Stimulated activated naive B cell treated with anti-CD40 and anti-IgM and Interleukin-4, amounts not matched to agents 10 μg/mL and 1 μg/mL and 100 μg/mL, for 72 hours (primary cell): Measurements from ENCODE around the gene NRP2.

Experiments
- ATAC-seq, 2 donors: fragments of 150-1000 bp; cut with Tn5 transposase; replicated peaks; 2 replicates each; pipeline ENCODE4 v1.10.0; 2021; ENCODE audit warnings: moderate library complexity in 1 of 2
- DNase-seq: peaks from one replicate; pipeline ENCODE4 v3.0.0; 2021
- H3K27ac Mint-ChIP-seq: one replicate; pipeline ENCODE4 v1.8.0; 2022; ENCODE audit warnings: mild to moderate bottlenecking, mixed read lengths
- H3K27me3 Mint-ChIP-seq, 2 donors: one replicate each; pipeline ENCODE4 v1.8.0; 2022; ENCODE audit warnings: mixed read lengths in 2 of 2
- H3K36me3 Mint-ChIP-seq, 2 donors: one replicate each; pipeline ENCODE4 v1.8.0; 2022; ENCODE audit warnings: mixed read lengths in 2 of 2, mild to moderate bottlenecking in 1 of 2
- H3K4me1 Mint-ChIP-seq, 2 donors: one replicate each; pipeline ENCODE4 v1.8.0; 2022; ENCODE audit warnings: mixed read lengths in 2 of 2, mild to moderate bottlenecking in 1 of 2
- H3K4me3 Mint-ChIP-seq, 2 donors: one replicate each; pipeline ENCODE4 v1.8.0; 2022; ENCODE audit warnings: mild to moderate bottlenecking in 2 of 2, mixed read lengths in 2 of 2, moderate library complexity in 1 of 2
- H3K9me3 Mint-ChIP-seq, 2 donors: one replicate each; pipeline ENCODE4 v1.8.0; 2022; ENCODE audit warnings: mixed read lengths in 2 of 2, mild to moderate bottlenecking in 1 of 2

The NRP2 gene

DNA sequence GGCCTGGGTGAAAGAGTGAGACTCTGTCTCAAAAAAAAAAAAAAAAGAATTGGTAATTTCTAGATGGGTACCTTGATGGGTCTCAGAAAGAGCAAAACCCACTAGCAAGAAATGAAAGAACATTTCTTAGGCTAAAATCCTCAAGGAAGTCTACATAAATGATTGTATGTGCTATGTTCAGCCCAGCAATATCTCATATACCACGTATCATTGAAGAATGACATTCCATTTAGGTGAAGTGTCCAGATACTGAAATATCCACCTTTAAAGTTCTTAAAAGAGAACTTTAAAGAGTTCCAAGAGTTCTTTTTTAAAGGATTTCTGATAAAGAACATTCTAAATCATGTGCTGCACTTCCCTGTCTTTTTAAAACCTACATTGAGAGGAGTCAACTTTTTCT lies 19.2 kb downstream of the NRP2 start:
- Mint-ChIP-seq H3K36me3 (peaks cover 0 to 8% of the 10 kb centered on the region in 2 donors), H3K27me3 (no peaks in the 10 kb centered on the region), H3K9me3 (no peaks in the 10 kb centered on the region), H3K4me1 (peaks cover 31 to 46% of the 10 kb centered on the region in 2 donors), H3K27ac (peak overlapping the region; percentile 51), H3K4me3 (no peak overlapping the region)
- DNase-seq (no peak), ATAC-seq (no peak)

DNA sequence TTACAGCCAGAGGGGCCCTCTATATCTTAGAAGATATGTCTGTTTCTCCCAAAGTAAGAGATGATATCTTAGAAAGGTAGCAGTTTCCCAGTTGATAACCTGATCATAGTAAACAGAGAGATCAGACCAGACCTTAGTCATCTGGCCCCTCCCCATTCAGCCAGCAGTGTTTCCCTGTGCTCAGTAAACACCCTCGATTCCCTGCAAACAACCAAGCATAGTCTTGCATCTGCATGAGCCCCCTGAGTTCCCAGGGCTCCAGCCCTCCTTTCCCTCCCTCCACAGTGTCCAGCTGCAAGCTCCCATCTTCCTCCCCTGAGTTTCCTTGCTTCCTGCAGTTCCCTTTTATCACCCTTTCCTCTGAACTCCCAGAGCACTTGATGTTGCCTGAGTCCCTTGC lies 20.3 kb downstream of the NRP2 start:
- H3K4me1 Mint-ChIP-seq = peaks cover 40 to 52% of the 10 kb centered on the region in 2 donors
- H3K9me3 Mint-ChIP-seq = no peaks in the 10 kb centered on the region
- no peak overlapping the region for H3K27ac Mint-ChIP-seq
- peaks cover 0 to 4% of the 10 kb centered on the region in 2 donors for H3K36me3 Mint-ChIP-seq
- ATAC-seq = no peak
- no peak overlapping the region for H3K4me3 Mint-ChIP-seq
- no peak for DNase-seq
- H3K27me3 Mint-ChIP-seq = no peaks in the 10 kb centered on the region

DNA sequence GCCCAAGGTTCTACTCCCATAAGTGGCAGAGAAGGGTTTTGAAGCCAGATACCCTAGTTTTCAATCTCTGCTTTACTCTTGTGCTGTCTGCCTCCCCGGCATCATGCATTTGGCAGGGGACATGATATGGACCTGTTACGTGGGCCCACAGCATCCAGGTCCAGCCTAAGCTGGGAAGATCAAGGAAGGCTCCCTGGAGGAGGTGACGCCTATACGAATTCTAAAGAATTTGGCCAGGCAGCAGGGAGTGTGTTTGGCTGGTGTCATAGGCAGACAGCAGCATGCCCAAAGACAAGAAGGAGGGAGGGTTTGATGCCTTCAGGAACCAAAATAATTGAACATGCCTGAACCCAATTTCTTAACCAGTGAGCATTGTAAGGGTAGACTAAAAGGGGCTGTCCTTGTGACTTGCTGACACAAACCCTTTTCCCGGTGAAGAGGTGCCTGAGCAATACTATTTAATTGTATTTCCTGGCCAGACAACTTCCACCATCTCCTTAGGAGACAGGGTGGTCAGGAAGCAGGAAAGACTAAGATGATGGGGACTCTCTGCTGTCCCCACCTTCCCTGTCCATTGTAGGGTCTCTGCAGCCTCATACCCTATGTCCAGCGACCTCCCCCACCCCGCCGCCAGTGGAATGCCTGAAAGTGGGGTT lies 21.3 kb downstream of the NRP2 start:
- peaks cover 50 to 62% of the 10 kb centered on the region in 2 donors for H3K4me1 Mint-ChIP-seq
- no peak overlapping the region for H3K27ac Mint-ChIP-seq
- DNase-seq (no peak), ATAC-seq (no peak)
- H3K9me3 Mint-ChIP-seq = no peaks in the 10 kb centered on the region
- H3K4me3 Mint-ChIP-seq = no peak overlapping the region
- H3K36me3 Mint-ChIP-seq = peaks cover 0 to 4% of the 10 kb centered on the region in 2 donors
- no peaks in the 10 kb centered on the region for H3K27me3 Mint-ChIP-seq

DNA sequence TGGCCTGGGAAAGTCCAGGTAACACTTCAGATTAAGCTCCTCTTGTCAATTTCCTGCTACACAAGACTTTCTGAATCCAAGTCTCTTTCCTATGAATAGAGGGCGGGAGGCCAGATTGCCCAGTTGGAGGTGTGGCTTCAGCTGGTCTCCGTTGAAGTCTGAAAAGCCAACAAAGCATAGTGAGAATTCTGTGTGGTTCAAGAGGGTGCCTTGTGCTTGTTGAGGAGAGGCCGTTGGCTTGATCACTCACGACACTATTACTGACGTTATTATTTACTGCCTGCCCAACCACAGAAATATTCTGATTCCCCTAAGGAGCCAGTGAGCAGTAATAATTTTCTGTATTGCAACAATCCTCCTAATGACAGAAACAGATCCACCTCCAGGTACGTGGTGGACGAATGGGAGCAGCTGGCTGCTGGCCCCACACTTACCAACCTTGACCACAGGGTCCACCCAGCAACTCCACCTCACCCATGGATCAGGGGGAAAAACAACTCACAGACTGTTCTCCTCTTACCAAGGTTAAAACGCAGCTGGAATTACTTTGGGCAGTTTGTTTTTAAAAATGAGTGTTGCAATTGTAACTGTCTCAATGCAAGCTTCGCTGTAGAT lies 21.9 kb downstream of the NRP2 start:
- DNase-seq = no peak
- Mint-ChIP-seq H3K36me3 (peaks cover 0 to 4% of the 10 kb centered on the region in 2 donors), H3K27me3 (no peaks in the 10 kb centered on the region), H3K4me3 (no peak overlapping the region), H3K4me1 (peaks cover 50 to 64% of the 10 kb centered on the region in 2 donors), H3K27ac (peak overlapping the region; percentile 52), H3K9me3 (no peaks in the 10 kb centered on the region)
- no peak for ATAC-seq

DNA sequence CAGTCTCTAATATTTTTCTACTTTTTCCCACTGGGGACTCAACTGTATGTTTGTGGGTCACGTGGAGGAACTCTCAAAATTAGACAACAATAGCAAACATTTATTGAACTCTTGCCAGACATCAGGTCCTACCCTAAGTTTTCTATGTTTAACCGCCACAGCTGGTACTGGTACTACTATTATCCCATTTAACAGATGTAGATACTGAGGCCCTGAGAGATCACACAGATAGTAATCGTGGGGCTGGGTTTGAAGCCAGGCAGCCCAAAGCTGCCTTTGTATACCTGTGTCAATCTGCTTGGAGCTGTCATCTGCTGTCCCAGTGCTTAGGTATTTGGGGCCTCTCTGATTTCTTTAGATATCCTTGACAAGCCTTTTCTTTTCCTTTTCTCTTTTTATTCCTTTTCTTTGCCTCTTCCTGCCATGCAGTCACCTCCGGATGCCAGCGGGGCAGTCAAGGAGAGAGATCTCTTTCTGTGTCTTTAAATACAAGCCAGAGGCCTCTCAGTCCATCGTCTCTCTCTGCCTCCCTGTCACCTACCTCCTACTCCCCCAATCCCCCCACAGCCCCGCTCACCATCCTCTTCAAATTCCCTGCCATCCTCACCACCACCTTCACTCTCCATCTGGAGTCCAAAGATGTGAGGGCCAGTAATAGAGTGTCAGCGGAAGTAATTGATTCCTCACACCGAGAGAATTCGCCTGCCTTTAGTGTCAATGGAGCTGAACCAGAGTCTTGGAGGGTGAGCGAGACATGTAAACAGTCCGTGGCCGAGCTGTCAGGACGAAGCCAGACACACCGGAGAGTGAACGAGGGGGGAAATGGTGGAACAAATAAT lies 23.4 kb downstream of the NRP2 start:
- H3K9me3 Mint-ChIP-seq = no peaks in the 10 kb centered on the region
- DNase-seq = no peak
- no peak for ATAC-seq
- peak overlapping the region; percentile 89 for H3K27ac Mint-ChIP-seq
- H3K4me1 Mint-ChIP-seq = peaks cover 40 to 58% of the 10 kb centered on the region in 2 donors
- H3K4me3 Mint-ChIP-seq = peak overlapping the region; percentile 3 to 67
- H3K36me3 Mint-ChIP-seq = peaks cover 1 to 4% of the 10 kb centered on the region in 2 donors
- no peaks in the 10 kb centered on the region for H3K27me3 Mint-ChIP-seq

DNA sequence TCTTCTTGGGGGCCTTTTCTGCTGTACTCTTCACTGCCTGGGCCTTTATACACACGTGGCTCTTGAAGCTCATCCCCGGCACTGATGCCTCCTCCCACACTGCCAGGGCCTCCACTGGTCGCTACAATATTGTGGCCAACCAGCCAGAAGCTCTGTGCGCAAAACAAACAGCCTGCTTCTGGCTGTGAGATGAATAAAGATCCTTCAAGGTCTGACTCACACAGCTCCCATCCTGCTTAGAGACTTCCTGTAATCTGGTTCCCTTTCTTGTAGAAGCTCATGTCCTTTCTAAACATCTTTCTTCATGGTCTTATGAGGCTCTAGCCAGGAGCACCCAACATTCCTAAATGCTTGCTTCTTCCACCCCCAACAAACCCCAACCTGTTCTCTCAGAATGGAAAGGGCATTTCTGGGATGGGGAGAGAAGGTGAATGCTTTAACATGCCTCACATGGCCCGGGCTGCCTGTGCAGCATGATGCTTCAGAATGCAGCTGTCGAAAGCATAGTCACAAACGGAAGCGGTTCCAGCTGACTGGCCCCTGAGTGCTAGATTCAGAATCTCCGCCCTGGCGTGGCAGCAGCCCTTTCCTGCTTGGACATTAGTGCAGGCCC lies 24.6 kb downstream of the NRP2 start:
- H3K4me1 Mint-ChIP-seq = peaks cover 49 to 67% of the 10 kb centered on the region in 2 donors
- H3K4me3 Mint-ChIP-seq = peak overlapping the region; percentile 45 to 65
- ATAC-seq = peak; percentile 98
- peaks cover 0 to 2% of the 10 kb centered on the region in 2 donors for H3K9me3 Mint-ChIP-seq
- peak; percentile 78 for DNase-seq
- no peaks in the 10 kb centered on the region for H3K27me3 Mint-ChIP-seq
- H3K36me3 Mint-ChIP-seq = peaks cover 1 to 4% of the 10 kb centered on the region in 2 donors
- peak overlapping the region; percentile 98 for H3K27ac Mint-ChIP-seq

DNA sequence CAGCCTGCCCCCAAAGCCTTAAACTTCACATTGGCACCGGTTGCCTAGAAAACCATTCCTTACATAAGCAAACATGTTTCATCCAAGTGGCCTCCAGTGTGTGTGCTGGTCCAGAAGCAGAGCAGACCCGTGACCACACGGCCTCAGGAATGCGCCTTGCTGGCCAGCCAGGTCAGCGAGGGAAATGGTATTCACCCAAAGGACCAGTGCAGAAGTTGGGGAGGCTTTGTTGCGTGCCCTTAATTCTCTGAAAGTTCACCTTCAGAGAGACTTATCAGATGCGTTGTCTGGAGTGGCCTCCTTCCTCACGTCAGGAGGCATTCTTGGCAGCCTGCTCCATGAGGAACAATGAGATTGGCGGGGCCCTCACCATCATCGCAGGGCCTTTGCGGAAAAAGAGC lies 25.9 kb downstream of the NRP2 start:
- Mint-ChIP-seq H3K27ac (no peak overlapping the region), H3K27me3 (no peaks in the 10 kb centered on the region), H3K4me3 (no peak overlapping the region), H3K9me3 (peaks cover 0 to 2% of the 10 kb centered on the region in 2 donors), H3K36me3 (peaks cover 1 to 4% of the 10 kb centered on the region in 2 donors), H3K4me1 (peaks cover 50 to 70% of the 10 kb centered on the region in 2 donors)
- no peak for ATAC-seq
- DNase-seq = no peak

DNA sequence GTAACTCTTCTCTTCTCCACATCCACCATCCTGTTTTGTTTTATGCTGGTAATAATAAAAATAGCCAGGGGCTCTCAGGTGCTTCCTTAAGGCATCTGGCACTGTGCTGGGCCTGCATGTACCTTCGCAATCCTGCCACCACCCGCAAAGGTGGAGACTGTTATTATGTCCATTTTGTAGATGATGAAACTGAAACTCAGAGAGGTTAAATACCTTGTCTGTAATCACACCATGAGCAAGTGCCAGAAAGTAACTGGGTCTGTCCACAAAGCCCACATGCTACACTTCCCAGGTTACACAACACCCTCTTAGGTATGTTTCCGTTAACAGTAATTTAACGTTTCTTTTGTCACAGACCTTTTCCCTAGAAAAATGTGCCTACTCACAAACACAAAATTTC lies 27.0 kb downstream of the NRP2 start:
- H3K4me3 Mint-ChIP-seq = no peak overlapping the region
- H3K4me1 Mint-ChIP-seq = peaks cover 55 to 74% of the 10 kb centered on the region in 2 donors
- H3K9me3 Mint-ChIP-seq = peaks cover 0 to 2% of the 10 kb centered on the region in 2 donors
- ATAC-seq (no peak), DNase-seq (no peak)
- H3K27ac Mint-ChIP-seq = peak overlapping the region; percentile 62
- H3K36me3 Mint-ChIP-seq = peaks cover 1 to 4% of the 10 kb centered on the region in 2 donors
- H3K27me3 Mint-ChIP-seq = no peaks in the 10 kb centered on the region

DNA sequence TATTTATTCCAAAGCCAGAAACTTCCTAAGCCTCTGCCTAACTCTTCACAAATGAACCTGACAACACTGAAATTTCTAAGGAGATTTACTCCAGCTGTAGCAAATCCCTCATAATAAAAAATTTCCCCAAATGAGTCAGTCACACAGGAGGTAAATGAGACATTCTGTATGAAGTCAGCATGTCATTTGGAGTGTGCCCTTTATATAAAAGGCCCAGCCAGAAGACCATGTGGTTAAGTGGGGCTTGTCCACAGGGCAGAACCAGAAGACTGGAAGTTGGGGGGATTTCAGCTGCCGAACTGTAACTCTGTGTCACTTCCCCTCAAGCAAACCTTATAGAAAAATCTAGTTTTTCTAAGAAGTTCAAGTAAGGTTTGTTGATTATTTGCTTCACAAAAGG lies 30.2 kb downstream of the NRP2 start:
- peak overlapping the region; percentile 69 for H3K27ac Mint-ChIP-seq
- peak; percentile 80 to 81 for ATAC-seq
- H3K4me3 Mint-ChIP-seq = peak overlapping the region; percentile 16 to 25
- peak; percentile 47 for DNase-seq
- peaks cover 1 to 2% of the 10 kb centered on the region in 2 donors for H3K36me3 Mint-ChIP-seq
- no peaks in the 10 kb centered on the region for H3K27me3 Mint-ChIP-seq
- peaks cover 50 to 75% of the 10 kb centered on the region in 2 donors for H3K4me1 Mint-ChIP-seq
- peaks cover 0 to 2% of the 10 kb centered on the region in 2 donors for H3K9me3 Mint-ChIP-seq

DNA sequence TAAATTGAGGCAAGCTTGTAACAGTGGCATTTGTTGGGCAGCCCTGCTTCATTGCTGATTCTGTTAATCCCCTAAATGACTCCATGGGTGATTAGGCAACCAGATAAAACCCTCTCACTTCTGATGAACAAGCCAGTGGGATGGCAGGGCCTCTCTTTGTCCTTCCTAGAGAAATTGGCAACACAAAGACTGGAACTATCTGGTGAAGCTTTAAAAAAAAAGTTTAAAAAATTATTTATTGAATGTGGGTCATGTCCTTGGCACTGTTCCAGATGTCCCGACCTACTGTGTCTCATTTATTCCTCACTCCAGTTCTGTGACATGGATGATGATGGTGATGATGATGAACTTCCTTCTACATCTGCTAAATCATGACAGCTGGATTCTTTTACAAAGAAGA lies 30.8 kb downstream of the NRP2 start:
- H3K4me1 Mint-ChIP-seq = peaks cover 44 to 69% of the 10 kb centered on the region in 2 donors
- H3K36me3 Mint-ChIP-seq = peaks cover 1 to 5% of the 10 kb centered on the region in 2 donors
- ATAC-seq = peak in 1 of 2 donors; percentile 18
- H3K27me3 Mint-ChIP-seq = no peaks in the 10 kb centered on the region
- no peak overlapping the region for H3K4me3 Mint-ChIP-seq
- H3K27ac Mint-ChIP-seq = peak overlapping the region; percentile 69
- H3K9me3 Mint-ChIP-seq = peaks cover 0 to 2% of the 10 kb centered on the region in 2 donors
- DNase-seq = no peak

DNA sequence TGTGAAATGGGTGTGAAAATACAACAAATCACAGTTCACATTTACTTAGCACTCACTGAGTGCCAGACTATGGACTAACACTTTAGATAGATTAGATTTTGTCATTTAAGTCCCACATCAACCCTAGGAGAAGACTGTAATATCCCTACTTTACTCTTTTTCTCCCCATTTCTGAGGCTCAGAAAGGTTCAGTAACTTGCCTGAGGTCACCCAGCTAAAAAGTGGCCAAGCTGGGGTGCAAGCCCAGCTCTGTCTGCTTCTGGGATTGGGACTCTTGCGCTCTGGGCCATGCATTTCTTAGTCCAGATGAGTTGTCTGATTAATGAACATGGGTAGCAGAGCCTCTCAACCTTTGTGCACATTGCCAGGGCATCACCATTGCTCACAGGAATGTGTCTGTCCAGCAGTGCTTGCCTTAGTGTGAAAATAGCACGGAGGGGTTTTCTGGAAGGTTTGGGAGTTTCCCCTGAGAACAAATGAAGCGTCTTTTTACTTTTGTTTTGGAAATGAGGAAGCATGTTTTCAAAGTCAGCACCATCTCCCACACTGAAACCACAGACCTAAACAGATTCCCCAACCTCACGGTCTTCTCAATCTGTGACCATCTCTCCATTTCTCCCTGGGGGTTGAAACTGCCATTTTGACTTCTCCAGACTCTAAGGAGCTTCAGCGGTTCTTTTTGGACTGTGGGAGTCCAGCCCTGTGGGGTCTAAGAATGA lies 31.9 kb downstream of the NRP2 start:
- Mint-ChIP-seq H3K27me3 (no peaks in the 10 kb centered on the region), H3K9me3 (peaks cover 0 to 2% of the 10 kb centered on the region in 2 donors), H3K4me3 (peak overlapping the region; percentile 33 to 37), H3K27ac (peak overlapping the region; percentile 83), H3K4me1 (peaks cover 41 to 65% of the 10 kb centered on the region in 2 donors), H3K36me3 (peaks cover 1 to 5% of the 10 kb centered on the region in 2 donors)
- ATAC-seq (peak; percentile 84), DNase-seq (peak; percentile 73)

DNA sequence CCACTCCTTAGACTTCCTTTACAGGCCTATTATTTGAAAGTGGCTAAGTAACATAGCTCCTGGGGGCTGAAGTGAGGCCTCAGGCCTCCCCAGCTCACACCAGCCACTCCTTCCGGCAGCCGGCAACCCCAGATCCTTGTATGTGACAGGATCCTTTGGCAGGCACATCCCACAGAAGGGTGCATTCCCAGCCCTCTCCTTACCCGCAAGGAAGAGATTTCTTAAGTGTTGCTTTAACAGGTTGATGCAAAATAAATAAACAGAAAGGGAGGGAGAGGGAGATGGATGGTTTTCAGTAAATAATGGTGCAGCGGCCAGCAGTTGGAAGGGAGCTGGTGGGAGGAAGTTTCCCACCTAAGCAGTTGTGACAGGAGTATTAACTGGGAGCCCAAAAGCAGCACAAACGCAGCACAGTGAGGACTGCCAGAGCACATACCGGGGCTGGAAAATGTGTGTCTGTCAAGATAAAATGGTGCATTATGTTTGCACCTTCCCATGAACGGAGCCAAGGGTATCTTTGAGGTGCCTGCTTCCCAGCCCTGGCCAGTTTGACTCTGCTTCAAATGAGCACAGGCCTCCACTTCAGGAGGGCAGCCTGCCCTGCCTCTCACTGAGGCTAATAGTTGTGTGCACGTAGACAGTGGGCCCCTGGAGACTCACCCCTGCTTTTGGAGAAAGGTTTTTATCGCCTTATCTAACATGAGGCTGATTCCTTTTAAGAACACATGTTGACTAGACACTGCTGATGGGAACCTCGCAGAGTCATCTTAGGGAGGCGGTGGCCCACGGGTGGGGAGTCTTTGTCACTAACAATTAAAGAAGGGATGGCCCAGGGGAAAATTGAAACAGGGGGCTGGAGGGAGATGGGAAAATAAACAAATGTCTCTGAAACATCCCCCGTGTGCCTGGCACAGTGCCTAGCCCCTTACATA lies 32.8 kb downstream of the NRP2 start:
- Mint-ChIP-seq H3K9me3 (peaks cover 0 to 2% of the 10 kb centered on the region in 2 donors), H3K27me3 (no peaks in the 10 kb centered on the region), H3K4me3 (peak overlapping the region; percentile 33 to 37), H3K4me1 (peaks cover 38 to 61% of the 10 kb centered on the region in 2 donors), H3K27ac (peak overlapping the region; percentile 67), H3K36me3 (peaks cover 0 to 5% of the 10 kb centered on the region in 2 donors)
- ATAC-seq = no peak
- no peak for DNase-seq
